HepG2 (cell line): ENCODE data around the gene STAP2. TPM values are rescaled to one million over a fixed set of nuclear protein-coding genes. Genes with fewer than 3 reads are reported as not detected.

Source experiments
- AGO1 ChIP-seq: fragments of 200-400 bp; formaldehyde crosslinking; IDR thresholded peaks from 2 replicates; pipeline ENCODE4 v1.6.1; 2017; ENCODE audit warnings: mild to moderate bottlenecking, low read depth, low read length, moderate library complexity; ENCODE audit not compliant: poor library complexity, severe bottlenecking
- CHD2 ChIP-seq: IDR thresholded peaks from 2 replicates; pipeline ENCODE4 v1.6.1; 2011; ENCODE audit warnings: low read depth, low read length, improper control_type of control experiment
- E2F1 ChIP-seq: sonication (generic); formaldehyde crosslinking; IDR thresholded peaks from 2 replicates; pipeline ENCODE4 v1.5.0; 2020; ENCODE audit warnings: missing genetic modification reagents
- NR1H2 ChIP-seq: sonication (generic); formaldehyde crosslinking; IDR thresholded peaks from 2 replicates; pipeline ENCODE4 v1.8.1; 2022; ENCODE audit warnings: low read depth, missing genetic modification reagents, borderline replicate concordance
- RBM22 ChIP-seq: fragments of 200-400 bp; formaldehyde crosslinking; optimal IDR thresholded peaks from 2 replicates; pipeline ENCODE3; 2017; ENCODE audit warnings: mild to moderate bottlenecking, low read length, moderate library complexity
- SNAPC4 ChIP-seq: sonication (generic); formaldehyde crosslinking; IDR thresholded peaks from 2 replicates; pipeline ENCODE4 v1.4.0; 2020; ENCODE audit warnings: mild to moderate bottlenecking, missing genetic modification reagents
- ZNF20 ChIP-seq: sonication (generic); formaldehyde crosslinking; IDR thresholded peaks from 2 replicates; pipeline ENCODE4 v1.4.0; 2020; ENCODE audit warnings: mild to moderate bottlenecking, moderate library complexity, missing genetic modification reagents
- ZNF547 ChIP-seq: sonication (generic); formaldehyde crosslinking; IDR thresholded peaks from 2 replicates; pipeline ENCODE4 v1.5.1; 2020; ENCODE audit warnings: mild to moderate bottlenecking, missing genetic modification reagents
- ZSCAN21 ChIP-seq: sonication (generic); formaldehyde crosslinking; IDR thresholded peaks from 2 replicates; pipeline ENCODE4 v1.8.0; 2022; ENCODE audit warnings: mild to moderate bottlenecking, missing genetic modification reagents, moderate library complexity, borderline replicate concordance
- polyA plus RNA-seq, 8 experiments: library from polyadenylated mRNA; depleted of rRNA in 3 of 8; stranded (reverse) in 7 of 8; unstranded in 1 of 8; fragments of >200 nt; fragmentation: Illumina TruSeq in 4 of 8; extraction: Trizol in 4 of 8; gene quantifications; 2 replicates each; pipeline versions ENCODE4 v1.2.1 to v1.2.3, GENCODE V29; 2011 to 2016; ENCODE audit warnings: low read depth in 4 of 8, missing spikeins in 1 of 8, mixed read lengths in 1 of 8; ENCODE audit not compliant: insufficient read depth in 1 of 8
- total RNA-seq, 5 experiments: library from RNA; depleted of rRNA; stranded (reverse); fragments of >200 nt; fragmentation: Illumina TruSeq; extraction: Trizol; gene quantifications; 2 replicates each; pipeline ENCODE4 v1.2.3, GENCODE V29; 2016; ENCODE audit warnings: low read depth in 1 of 5

The STAP2 gene
- total and polyA plus RNA-seq, 2 of the 13 experiments (the other 11 are each of a cell fraction or from before 2014, with no cell fraction given): 39.0 to 43.7 TPM

- TF ChIP-seq ZSCAN21 (CRISPR knock-in tag) (no peak), SNAPC4 (CRISPR knock-in tag) (no peak), AGO1 (peak; percentile 34), E2F1 (no peak), RBM22 (peak; percentile 85), ZNF547 (CRISPR knock-in tag) (no peak), ZNF20 (CRISPR knock-in tag) (no peak), CHD2 (no peak), NR1H2 (CRISPR knock-in tag) (no peak)
These were observed 23.6 kb upstream of the STAP2 start (continued) for GRCh38 chr19:4362101-4362828.
